ENCODE data around the gene NOSIP. TPM values are rescaled to one million over a fixed set of nuclear protein-coding genes. Genes with fewer than 3 reads are reported as not detected.

The NOSIP gene
- total RNA-seq, 4 donors from 2014 or later = 39.1 to 63.4 (median 49.0) TPM

- no peak for TF ChIP-seq CTCF (IDR thresholded peaks at IDR 0.05; ENCODE audit: low read depth)
Measured at GRCh38 chr19:49541914-49542313, 38.4 kb downstream of the NOSIP start.

GRCh38 chr19:49539192-49539952, 41.0 kb downstream of the NOSIP start:
- TF ChIP-seq CTCF (IDR thresholded peaks at IDR 0.05; ENCODE audit: low read depth) = no peak

- TF ChIP-seq CTCF (IDR thresholded peaks at IDR 0.05; ENCODE audit: low read depth) = no peak
Measured at GRCh38 chr19:49538643-49539042, 41.7 kb downstream of the NOSIP start.

GRCh38 chr19:49536921-49537462, 43.4 kb downstream of the NOSIP start:
- no peak for TF ChIP-seq CTCF (IDR thresholded peaks at IDR 0.05; ENCODE audit: low read depth)

GRCh38 chr19:49534632-49535385, 45.5 kb downstream of the NOSIP start:
- no peak for TF ChIP-seq CTCF (IDR thresholded peaks at IDR 0.05; ENCODE audit: low read depth)

GRCh38 chr19:49533551-49534488, 46.5 kb downstream of the NOSIP start:
- TF ChIP-seq CTCF (IDR thresholded peaks at IDR 0.05; ENCODE audit: low read depth) = no peak
